OCI-LY3 (cell line): ENCODE results near the gene CD4.

Source experiments
- EZH2phosphoT487 ChIP-seq: fragments of 200-600 bp; shearing (Covaris generic); IDR thresholded peaks from 2 replicates; pipeline ENCODE4 v1.6.1; 2018; ENCODE audit warnings: antibody characterized with exemption, mixed run types, low read depth
- TF ChIP-seq, protein P1 (sequence below): fragments of 200-600, 300-600 bp; sonication (generic); IDR thresholded peaks from 2 replicates; pipeline ENCODE4 v1.5.1; 2014; ENCODE audit warnings: antibody characterized with exemption, low read length, low read depth

DNA sequence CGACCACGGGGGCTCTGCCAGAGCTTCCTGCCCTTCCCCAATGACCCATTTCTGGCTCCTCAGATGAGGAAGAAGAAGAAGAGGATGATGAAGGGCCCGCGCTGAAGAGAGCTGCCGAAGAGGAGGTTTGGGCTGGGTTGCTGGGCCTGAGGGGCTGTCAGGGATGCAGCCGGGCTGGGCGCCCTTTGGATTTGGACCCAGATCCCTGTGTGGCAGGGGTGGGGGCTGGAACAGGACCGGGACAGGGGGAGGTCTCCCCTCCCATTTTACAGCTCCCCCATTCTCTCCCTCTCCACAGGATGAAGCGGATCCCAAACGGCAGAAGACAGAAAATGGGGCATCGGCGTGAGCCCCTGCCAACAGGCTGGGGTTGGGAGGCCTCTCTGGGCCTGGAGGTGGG is 19.2 kb upstream of the CD4 start:
- TF ChIP-seq, protein P1, sequence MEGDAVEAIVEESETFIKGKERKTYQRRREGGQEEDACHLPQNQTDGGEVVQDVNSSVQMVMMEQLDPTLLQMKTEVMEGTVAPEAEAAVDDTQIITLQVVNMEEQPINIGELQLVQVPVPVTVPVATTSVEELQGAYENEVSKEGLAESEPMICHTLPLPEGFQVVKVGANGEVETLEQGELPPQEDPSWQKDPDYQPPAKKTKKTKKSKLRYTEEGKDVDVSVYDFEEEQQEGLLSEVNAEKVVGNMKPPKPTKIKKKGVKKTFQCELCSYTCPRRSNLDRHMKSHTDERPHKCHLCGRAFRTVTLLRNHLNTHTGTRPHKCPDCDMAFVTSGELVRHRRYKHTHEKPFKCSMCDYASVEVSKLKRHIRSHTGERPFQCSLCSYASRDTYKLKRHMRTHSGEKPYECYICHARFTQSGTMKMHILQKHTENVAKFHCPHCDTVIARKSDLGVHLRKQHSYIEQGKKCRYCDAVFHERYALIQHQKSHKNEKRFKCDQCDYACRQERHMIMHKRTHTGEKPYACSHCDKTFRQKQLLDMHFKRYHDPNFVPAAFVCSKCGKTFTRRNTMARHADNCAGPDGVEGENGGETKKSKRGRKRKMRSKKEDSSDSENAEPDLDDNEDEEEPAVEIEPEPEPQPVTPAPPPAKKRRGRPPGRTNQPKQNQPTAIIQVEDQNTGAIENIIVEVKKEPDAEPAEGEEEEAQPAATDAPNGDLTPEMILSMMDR = no peak
- TF ChIP-seq EZH2phosphoT487 = no peak
